GM19468 (cell line): Measurements from ENCODE around the gene SMARCAD1.

Source experiments
- ATAC-seq: cut with Tn5 transposase; IDR thresholded peaks from one replicate; pipeline ENCODE4 v1.9.1; 2021; ENCODE audit warnings: mild to moderate bottlenecking, moderate library complexity, moderate number of reproducible peaks; ENCODE audit not compliant: unreplicated experiment; ENCODE audit errors: extremely low read depth

SMARCAD1 gene

DNA sequence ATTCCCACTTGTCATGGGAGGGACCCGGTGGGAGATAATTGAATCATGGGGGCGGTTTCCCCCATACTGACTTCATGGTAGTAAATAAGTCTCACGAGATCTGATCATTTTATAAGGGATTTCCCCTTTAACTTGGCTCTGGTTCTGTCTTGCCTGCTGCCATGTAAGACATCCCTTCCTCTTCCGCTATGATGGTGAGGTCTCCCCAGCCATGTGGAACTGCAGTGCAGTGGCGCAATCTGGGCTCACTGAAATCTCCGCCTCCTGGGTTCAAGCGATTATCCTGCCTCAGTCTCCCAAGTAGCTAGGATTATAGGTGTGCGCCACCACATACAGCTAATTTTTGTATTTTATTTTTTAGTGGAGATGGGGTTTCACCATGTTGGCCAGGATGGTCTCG lies 132.1 kb downstream of the SMARCAD1 start:
- no peak for ATAC-seq
